ENCODE results near the gene LLCFC1.

Gene LLCFC1

DNA sequence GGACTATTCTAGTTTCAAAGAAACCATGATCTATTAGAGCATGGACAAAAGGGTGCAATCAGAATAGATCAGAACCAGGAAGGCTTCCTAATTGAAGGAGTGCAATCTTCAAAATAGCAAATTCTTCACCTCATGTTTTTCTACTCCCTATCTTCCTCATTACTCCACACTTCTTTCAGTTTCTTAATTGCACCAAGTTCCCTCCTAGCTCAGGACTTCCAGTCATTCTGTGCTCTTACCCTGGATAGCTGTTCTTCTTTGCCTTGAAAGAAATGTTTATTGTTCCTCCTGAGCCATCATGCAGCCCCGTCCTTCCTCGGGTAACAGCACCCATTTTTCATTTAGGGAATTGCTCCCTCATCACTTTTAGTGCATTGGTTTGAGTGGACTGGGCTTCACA lies 28.8 kb upstream of the LLCFC1 start:
- no peak for DNase-seq (ENCODE audit: low spot score)

DNA sequence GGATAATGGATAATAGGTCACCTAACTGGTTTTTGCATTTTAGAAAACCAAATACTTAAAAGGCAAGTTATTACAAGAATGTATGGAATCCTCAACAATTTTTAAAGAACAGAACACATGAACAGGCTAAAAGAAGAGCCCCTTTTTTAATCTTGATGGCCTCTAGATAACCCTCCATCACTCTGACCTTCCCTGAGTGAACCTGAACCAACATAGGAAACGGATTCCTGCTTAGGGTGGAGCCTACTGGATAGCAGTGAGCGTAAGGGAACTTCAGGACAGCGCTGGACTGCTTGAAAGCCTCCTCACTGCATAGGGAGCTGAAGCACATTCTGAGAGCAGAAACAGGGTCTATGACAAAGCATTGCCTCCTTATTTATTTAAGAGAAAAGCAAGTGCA lies 26.2 kb upstream of the LLCFC1 start:
- no peak for DNase-seq (ENCODE audit: low spot score)

- DNase-seq (ENCODE audit: low spot score): no peak
These were observed 25.7 kb upstream of the LLCFC1 start for GRCh38 chr7:142913566-142913965.

DNA sequence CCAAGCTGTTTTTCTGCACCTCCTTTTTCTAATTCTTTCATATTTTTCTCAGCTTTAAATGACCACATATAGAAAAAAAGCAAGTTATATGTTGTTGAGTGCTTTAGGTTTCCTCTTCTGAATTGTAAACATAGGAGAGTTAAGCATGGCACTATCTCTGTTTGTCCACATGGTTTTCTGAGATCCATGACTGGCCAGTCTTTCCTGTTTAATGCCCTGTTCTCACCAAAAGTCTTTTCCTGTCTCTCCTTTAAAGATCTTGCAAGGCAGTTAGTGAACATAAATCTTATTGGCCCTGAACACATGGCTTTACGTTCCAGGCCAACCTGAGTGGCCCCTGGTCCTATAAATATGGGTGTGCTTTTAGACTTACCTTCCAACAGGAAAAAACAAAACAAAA lies 25.2 kb upstream of the LLCFC1 start:
- no peak for DNase-seq (ENCODE audit: low spot score)

GRCh38 chr7:142915315-142915714 lies 24.0 kb upstream of the LLCFC1 start:
- no peak for DNase-seq (ENCODE audit: low spot score)

DNA sequence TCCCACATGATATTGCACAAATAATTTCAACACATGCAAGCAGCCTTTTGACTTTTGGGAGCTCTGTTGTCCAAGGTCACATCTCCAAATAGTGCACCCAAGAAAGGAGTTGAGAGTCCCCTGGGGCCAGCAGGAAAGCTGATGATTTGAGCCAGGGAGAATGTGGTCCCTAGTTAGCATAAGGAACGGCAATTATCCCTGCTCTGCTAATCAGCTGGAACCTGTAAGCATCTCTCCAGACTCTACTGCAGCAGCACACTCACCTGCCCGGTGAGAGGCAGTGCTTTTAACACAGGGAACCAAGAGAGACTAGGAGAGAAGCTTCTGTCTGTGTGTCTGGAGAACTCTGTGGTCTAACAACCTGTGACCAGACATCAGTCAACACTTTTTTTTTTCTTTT lies 22.8 kb upstream of the LLCFC1 start:
- no peak for DNase-seq (ENCODE audit: low spot score)

GRCh38 chr7:142917447-142917846 lies 21.8 kb upstream of the LLCFC1 start:
- no peak for DNase-seq (ENCODE audit: low spot score)

- no peak for DNase-seq (ENCODE audit: low spot score)
These were observed 20.4 kb upstream of the LLCFC1 start for GRCh38 chr7:142918901-142919300.

- DNase-seq (ENCODE audit: low spot score): no peak
These were observed 19.6 kb upstream of the LLCFC1 start for GRCh38 chr7:142919656-142920055.

DNA sequence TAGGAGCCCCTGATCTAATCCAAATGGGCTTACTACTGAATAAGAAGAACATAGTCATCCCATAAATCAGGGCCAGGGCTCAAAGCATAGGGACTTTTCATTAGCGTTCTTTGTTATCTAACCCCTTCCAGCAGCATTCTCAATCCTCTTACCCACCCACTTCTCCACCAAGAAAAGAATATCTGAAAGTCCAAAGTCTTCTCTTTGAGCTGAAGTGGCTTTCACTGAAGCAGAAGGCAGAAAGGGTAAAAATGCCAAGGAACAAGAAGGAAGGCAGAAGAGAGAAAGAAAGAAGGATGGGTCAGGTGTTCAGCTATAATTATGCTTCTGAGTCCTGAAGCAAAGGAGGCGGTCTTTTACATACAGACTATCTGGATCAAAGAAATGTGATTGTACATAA lies 15.9 kb upstream of the LLCFC1 start:
- no peak for DNase-seq (ENCODE audit: low spot score)

- DNase-seq (ENCODE audit: low spot score): no peak
These were observed 13.9 kb upstream of the LLCFC1 start for GRCh38 chr7:142925413-142925812.

DNA sequence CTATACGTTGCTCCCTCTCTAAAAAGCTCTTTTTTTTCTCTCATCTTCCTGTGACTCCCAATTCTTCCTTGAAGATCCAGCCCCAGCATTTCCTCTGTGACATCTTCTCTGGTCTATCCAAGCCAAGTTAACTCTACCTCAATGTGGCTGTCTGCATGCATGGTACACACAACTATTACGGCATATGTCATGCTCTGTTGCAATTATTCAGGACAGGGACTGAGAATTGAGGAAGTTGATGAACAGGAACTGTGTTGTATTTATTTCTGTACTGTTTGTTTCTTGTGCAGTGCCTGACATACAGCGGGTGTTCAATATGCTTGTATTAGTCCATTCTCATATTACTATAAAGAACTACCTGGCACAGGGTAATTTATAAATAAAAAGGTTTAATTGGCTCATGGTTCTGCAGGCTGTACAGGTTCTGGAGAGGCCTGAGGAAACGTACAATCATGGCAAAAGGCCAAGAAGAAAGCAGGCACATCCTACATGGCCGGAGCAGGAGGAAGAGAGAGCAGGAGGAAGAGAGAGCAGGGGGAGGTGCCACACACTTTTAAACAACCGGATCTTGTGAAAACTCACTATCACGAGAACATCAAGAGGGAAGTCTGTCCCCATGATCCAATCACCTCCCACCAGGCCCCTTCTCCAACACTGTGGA lies 12.1 kb upstream of the LLCFC1 start:
- no peak for DNase-seq (ENCODE audit: low spot score)

- DNase-seq (ENCODE audit: low spot score): no peak
These were observed 11.3 kb upstream of the LLCFC1 start for GRCh38 chr7:142927949-142928348.

GRCh38 chr7:142930126-142930730 lies 9.1 kb upstream of the LLCFC1 start:
- DNase-seq (ENCODE audit: low spot score): no peak

DNA sequence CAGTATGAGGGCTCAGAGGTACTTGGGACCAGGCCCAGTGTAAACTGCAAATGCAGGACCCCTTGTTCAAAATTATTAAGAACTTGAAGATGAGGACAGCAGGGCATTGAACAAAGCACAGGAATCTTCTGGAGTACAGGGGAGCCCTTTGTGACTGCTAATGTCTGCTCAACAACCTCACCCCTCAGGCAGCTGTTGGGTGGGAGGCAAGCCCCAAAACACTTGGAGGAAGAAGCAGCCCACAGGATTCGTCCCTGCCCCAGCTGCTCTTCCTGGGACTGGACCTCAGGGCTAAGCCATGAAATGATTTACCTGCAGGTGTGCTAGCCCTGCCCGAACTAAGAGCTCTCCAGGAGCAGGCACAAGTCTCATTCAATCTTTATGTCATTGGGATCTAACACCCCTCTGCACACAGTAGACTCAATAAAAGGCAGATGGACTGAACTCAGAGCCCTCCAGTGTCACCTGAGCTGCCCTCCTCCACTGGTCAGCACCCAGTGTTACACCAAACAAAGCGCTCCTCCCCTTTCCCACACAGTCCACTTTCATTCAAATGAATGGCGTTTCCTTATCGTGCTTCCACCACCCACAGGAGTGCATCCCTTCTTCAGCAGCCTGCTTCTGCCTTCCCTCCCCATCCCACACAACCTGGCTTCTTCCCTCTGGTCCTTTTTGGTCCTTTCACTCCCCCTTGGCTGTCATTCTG lies 6.7 kb upstream of the LLCFC1 start:
- DNase-seq (ENCODE audit: low spot score): no peak

GRCh38 chr7:142933092-142933475 lies 6.2 kb upstream of the LLCFC1 start:
- DNase-seq (ENCODE audit: low spot score): no peak

- DNase-seq (ENCODE audit: low spot score): no peak
These were observed 5.7 kb upstream of the LLCFC1 start, which contains the start of gene TRPV5 for GRCh38 chr7:142933624-142934023. TRPV5 (minus strand) TSS chr7:142933746; CDS start chr7:142933459, 287 bp downstream.

- no peak for DNase-seq (ENCODE audit: low spot score)
These were observed 5.2 kb upstream of the LLCFC1 start for GRCh38 chr7:142934056-142934455.

DNA sequence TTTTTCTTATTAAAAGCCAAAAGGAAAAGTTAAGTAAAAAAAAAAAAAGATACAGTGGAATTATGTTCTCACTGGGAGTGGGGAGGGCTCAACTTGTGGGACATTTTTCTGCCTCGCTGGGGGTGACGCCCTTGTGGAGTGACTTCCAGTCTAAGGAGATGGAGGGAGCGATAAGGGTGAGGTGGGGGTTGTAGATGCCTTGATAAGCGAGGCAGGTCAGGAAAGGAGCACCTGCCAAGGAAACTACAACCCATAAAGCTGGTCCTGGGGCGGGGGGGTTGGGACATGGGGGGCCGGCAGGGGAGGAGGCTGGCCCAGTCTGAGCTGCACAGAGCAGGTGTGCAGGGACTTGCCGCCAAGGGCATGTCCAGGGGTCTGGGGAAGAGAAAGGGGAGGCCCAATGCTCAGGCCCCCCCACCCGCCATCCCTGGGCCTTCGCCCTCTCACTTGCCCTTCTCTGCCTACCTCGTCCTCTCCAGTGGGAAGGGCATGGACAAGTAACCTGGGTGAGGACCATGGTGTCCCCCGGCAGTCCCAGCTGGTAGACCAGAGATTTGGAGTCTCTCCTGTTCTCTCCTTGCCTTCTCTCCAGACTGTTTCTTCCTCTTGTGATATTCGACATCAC lies 3.2 kb upstream of the LLCFC1 start:
- no peak for DNase-seq (ENCODE audit: low spot score)

GRCh38 chr7:142938611-142939010 lies 673 bp upstream of the LLCFC1 start:
- DNase-seq (ENCODE audit: low spot score): no peak

DNA sequence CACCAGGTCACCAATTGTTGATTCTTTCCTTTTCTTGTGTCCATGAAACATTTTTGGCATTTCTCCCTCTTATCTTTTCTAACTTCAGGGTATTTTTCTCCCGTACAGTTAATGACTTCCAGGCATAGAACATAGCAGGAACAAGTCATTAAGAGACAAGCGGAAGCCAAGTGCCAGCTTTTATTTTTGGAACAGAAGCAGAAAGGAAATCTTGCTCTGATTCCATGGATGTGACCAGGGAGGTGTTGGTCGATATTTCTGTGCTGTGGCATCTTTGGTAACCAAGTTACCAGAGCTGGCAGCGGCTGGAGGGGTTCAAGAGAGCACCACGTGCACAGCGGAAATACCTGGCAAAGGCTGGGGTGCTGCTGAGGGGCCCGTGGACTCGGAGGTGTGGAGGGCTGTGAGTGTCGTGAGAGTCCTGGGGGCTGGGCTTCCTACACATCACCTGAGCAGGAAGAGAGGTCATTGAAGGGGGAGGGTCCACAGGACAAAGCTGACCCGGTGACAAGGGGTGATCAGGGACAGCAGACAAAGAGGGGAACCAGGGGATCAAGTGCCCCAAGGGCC lies 1.8 kb downstream of the LLCFC1 start:
- no peak for DNase-seq (ENCODE audit: low spot score)

GRCh38 chr7:142941541-142941940 lies 2.3 kb downstream of the LLCFC1 start:
- DNase-seq (ENCODE audit: low spot score): no peak

GRCh38 chr7:142942746-142943145 lies 3.5 kb downstream of the LLCFC1 start:
- no peak for DNase-seq (ENCODE audit: low spot score)

All from GM03348 (cell line).